GM12864 (cell line): Measurements from ENCODE around the gene CAPN11.

Source experiments
- DNase-seq: peaks from one replicate; pipeline ENCODE4 v3.0.0-alpha.2; 2011; ENCODE audit warnings: low read depth
- H3K4me3 ChIP-seq: 2 replicates; pipeline ENCODE4 v1.5.1; 2011; ENCODE audit warnings: mild to moderate bottlenecking, low read depth, low read length, control low read depth
- CTCF ChIP-seq: IDR thresholded peaks from 2 replicates; pipeline ENCODE4 v1.5.1; 2011; ENCODE audit warnings: low read depth, mild to moderate bottlenecking, moderate library complexity, low read length, control low read depth, inconsistent platforms; ENCODE audit errors: missing control alignments

Gene CAPN11

DNA sequence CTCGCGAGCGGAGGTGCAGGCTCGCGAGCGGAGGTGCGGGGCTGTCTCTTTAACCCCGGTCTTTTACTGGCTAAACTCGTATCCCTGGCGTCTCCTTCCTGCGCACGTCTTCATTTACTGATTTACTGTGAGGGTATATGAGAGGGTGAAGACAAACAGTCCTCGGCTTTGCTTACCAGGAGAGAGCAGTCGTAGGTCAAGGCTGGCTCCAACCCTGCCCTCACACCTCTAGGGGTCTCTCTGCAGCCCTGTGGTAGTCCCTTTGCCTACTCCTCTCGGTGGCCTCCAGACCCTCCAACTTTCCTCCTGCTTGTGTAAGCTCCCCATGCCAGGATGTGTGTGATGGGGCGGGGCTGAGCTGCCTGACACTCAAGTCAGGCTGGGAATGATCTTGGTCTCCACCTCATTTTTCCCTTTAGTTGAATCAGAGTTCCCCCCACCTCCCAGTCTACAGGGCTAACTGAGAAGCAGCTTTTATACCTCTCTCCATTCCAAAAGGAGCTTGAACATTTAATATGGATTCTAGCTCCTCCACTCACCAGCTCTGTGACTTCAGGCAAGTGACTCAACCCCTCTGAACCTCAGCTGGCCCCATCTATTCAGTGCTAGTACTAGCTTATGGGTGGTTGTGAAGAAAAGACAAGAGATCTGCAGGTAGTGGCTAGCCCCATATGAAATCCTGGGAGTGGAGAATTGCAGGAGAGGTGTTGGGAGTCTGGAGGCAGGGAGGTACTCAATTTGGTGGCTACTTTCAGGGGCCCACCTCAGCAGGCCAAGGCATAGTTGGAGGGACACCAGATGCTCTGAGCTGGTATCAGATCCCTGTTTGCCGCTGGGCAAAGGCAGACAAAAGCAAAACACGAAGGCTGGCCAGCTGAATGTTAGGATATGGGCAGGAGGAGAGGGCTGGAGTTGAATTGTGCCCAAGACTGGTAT is 65.7 kb downstream of the CAPN11 start:
- no peak for DNase-seq
- TF ChIP-seq CTCF, result peak; percentile 19
- H3K4me3 ChIP-seq, result peak overlapping the region; percentile 78

- H3K4me3 ChIP-seq, result peak overlapping the region; percentile 78
- no peak for TF ChIP-seq CTCF
- no peak for DNase-seq
Observed at GRCh38 chr6:44224965-44225305, 66.3 kb downstream of the CAPN11 start.

DNA sequence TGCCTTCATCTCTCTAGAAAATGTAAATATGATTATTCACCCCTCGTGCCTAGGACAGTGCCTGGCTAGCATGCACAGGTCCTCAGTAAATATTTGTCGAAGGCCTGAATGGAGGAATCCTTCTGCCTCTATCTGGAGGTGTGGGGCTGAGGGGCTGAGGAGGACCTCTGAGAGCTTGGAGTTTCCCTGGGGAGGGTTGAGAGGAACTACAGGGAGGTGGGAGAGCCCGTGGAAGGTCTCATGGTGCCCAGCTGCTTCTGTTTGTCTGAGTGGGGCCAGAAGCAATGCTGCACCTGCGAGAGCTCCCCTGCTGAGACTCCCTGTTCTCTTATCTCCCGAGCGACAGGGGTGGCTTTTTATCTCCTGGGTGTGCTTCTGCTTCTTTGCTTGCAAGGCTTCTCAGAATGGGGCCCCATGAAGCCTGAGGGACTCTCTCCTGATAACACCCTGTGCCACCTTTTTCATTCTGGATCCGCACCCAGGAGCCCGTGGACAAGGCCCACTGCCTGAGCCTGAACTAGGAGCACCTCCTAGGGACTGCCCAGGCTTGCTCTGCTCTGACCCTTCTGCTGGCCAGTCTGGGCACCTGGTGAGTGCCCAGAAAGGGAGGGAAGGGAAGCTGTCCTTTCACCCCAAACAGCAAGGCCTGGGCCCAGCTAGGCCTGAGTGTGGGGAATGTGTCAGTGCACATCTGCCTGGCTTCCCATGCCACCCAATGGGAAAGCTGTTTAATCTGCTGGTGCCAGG is 67.1 kb downstream of the CAPN11 start:
- no peak overlapping the region for H3K4me3 ChIP-seq
- DNase-seq, result no peak
- TF ChIP-seq CTCF, result no peak

DNA sequence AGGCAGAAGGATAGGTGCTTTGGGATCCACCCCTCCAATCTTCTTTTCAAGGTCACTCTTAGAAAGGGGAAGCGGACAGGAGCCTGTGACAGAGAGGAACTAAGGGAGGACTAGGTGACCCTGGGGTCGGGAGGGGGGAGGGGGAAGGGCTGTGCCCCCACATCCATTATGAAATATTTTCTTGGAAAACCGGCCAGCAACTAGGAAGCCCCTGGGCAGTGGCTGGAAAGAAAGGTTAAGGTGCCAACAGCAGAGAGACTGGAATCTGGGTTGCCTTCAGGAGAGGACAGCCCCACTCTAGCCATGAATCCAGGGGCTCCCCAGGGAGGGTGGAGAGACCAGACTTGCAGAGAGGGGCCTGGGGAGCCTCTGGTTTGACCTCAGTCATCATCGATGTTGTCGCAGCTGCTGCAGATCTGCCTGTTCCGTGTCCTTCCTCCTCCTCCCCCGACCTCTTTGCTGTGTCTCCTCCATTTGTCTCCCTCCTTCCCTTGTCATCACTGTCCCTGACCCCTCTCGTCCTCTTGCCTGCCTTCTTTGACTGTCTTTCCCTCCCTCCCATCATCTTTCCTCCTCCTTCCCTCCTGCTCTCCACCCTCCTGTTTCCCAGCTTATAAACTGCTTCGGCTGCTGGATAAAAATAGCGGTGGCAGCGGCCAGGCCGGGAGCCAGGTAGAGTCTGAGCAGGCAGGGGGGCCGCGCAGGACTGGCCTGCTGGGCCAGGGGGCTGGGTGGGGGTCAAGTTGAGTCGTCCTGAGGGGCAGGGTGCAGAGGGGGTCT is 67.9 kb downstream of the CAPN11 start:
- no peak overlapping the region for H3K4me3 ChIP-seq
- TF ChIP-seq CTCF, result no peak
- DNase-seq, result no peak

- TF ChIP-seq CTCF, result no peak
- no peak for DNase-seq
- no peak overlapping the region for H3K4me3 ChIP-seq
Observed at GRCh38 chr6:44227148-44227793, 68.7 kb downstream of the CAPN11 start.

GRCh38 chr6:44228031-44228430 is 69.4 kb downstream of the CAPN11 start:
- TF ChIP-seq CTCF, result no peak
- no peak overlapping the region for H3K4me3 ChIP-seq

More at GRCh38 chr6:44228031-44228430, 69.4 kb downstream of the CAPN11 start:
- DNase-seq, result no peak
